ENCODE data around the gene KCNK3. TPM values are rescaled to one million over a fixed set of nuclear protein-coding genes. Genes with fewer than 3 reads are reported as not detected.

Gene KCNK3
- total RNA-seq, 1 experiment from 2014 or later, result 0.09 TPM

- H3K27me3 Mint-ChIP-seq (ENCODE audit: low read depth), result peaks cover 53% of the 10 kb centered on the region
- no peak overlapping the region for H3K27ac Mint-ChIP-seq
- Histone ChIP-seq H4K8ac (replicated peaks; ENCODE audit: insufficient read length, low read depth, low read length) (no peak overlapping the region), H3K4me2 (ENCODE audit: insufficient read depth, insufficient read length, low read length) (no peak overlapping the region), H3K56ac (ENCODE audit: insufficient read length, low read depth, low read length) (no peak overlapping the region), H4K20me1 (ENCODE audit: control insufficient read depth, insufficient read depth, insufficient read length) (no peaks in the 10 kb centered on the region), H3K9ac (ENCODE audit: extremely low read depth, insufficient read length, low read length) (no peak overlapping the region), H2BK5ac (ENCODE audit: insufficient read length, low read length) (no peak overlapping the region), H2BK120ac (ENCODE audit: low read depth, low read length, poor library complexity, severe bottlenecking) (no peak overlapping the region), H3K23me2 (ENCODE audit: insufficient read length, low read depth, low read length, poor library complexity, severe bottlenecking) (no peaks in the 10 kb centered on the region), H3K9me3 (ENCODE audit: control insufficient read depth, low read depth, low read length) (no peaks in the 10 kb centered on the region), H3K4ac (ENCODE audit: low read depth, low read length) (no peak overlapping the region), H4K91ac (ENCODE audit: insufficient read length, low read depth, low read length) (no peak overlapping the region), H3K27ac (ENCODE audit: insufficient read length, low read depth, low read length) (no peak overlapping the region), H2BK12ac (ENCODE audit: insufficient read length, low read depth, low read length) (no peak overlapping the region), H4K5ac (ENCODE audit: insufficient read length, low read depth, low read length) (no peak overlapping the region), H3K79me1 (ENCODE audit: insufficient read depth, low read depth, low read length, poor library complexity, severe bottlenecking) (no peaks in the 10 kb centered on the region), H2AFZ (ENCODE audit: low read length) (no peak overlapping the region), H3K4me1 (ENCODE audit: insufficient read depth, low read length) (no peaks in the 10 kb centered on the region), H3K14ac (ENCODE audit: insufficient read depth, low read length) (no peak overlapping the region), H3K27me3 (ENCODE audit: insufficient read depth, low read length) (no peaks in the 10 kb centered on the region), H3T11ph (ENCODE audit: low read length) (no peak overlapping the region), H3K18ac (ENCODE audit: insufficient read length, low read depth, low read length) (no peak overlapping the region), H3K23ac (ENCODE audit: insufficient read length, low read depth, low read length) (no peak overlapping the region), H2AK5ac (ENCODE audit: insufficient read length, low read length) (no peak overlapping the region), H2BK15ac (ENCODE audit: low read depth, low read length) (no peak overlapping the region), H2BK20ac (ENCODE audit: low read depth, low read length, poor library complexity, severe bottlenecking) (no peak overlapping the region), H3K79me2 (ENCODE audit: insufficient read depth, low read length) (no peaks in the 10 kb centered on the region)
- H3K4me1 Mint-ChIP-seq, result no peaks in the 10 kb centered on the region
- no peak overlapping the region for H3K4me3 Mint-ChIP-seq
- no peak for DNase-seq
- no CpG with 5 or more reads among the region's 4 CpGs for WGBS (ENCODE audit: extremely low coverage, insufficient read length, low lambda C conversion rate)
- TF ChIP-seq CTCF (conservative IDR thresholded peaks at IDR 0.05), result no peak
- H3K36me3 Mint-ChIP-seq (ENCODE audit: insufficient read depth in 1 of 3, low read depth in 3 of 3), result peaks cover 0 to 7% (median 7%) of the 10 kb centered on the region in 3 experiments; a peak in 3 of 7 replicates
- H3K9me3 Mint-ChIP-seq, result peaks cover 8 to 13% of the 10 kb centered on the region in 2 experiments; a peak in 3 of 5 replicates
Measured at GRCh38 chr2:26679867-26680266, 12.7 kb upstream of the KCNK3 start.

Measured in H9 (cell line).